ENCODE measurements around the gene PRDX4.

DNA sequence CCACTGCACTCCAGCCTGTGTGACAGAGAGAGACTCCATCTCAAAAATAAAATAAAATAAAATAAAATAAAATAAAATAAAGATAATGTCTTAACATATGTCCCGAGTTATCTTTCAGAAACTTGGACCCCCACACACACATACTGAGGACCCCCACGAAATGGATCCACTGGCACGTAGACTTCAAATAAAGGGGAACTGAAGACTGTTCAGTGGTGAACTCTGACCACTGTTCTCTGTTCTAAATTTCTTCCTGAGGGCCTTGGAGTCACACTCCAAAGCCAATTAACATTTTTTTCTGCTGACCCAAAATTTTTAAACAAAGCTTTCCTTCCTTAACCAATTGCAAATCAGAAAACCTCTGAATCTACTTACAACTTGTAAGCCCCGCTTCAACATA is 43.5 kb upstream of the PRDX4 start:
- TF ChIP-seq, protein P1, sequence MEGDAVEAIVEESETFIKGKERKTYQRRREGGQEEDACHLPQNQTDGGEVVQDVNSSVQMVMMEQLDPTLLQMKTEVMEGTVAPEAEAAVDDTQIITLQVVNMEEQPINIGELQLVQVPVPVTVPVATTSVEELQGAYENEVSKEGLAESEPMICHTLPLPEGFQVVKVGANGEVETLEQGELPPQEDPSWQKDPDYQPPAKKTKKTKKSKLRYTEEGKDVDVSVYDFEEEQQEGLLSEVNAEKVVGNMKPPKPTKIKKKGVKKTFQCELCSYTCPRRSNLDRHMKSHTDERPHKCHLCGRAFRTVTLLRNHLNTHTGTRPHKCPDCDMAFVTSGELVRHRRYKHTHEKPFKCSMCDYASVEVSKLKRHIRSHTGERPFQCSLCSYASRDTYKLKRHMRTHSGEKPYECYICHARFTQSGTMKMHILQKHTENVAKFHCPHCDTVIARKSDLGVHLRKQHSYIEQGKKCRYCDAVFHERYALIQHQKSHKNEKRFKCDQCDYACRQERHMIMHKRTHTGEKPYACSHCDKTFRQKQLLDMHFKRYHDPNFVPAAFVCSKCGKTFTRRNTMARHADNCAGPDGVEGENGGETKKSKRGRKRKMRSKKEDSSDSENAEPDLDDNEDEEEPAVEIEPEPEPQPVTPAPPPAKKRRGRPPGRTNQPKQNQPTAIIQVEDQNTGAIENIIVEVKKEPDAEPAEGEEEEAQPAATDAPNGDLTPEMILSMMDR (IDR thresholded peaks at IDR 0.05) = no peak
- no peak for TF ChIP-seq EZH2 (IDR thresholded peaks at IDR 0.05; ENCODE audit: borderline replicate concordance, insufficient read depth, low read depth, low read length, poor library complexity, severe bottlenecking)
